WERI-Rb-1 (cell line): ENCODE results near the gene TLCD3B.
A peak's percentile ranks its signal among the peaks of the same experiment; 100 is the strongest.

ENCODE experiments used
- DNase-seq: peaks from one replicate; pipeline ENCODE4 v3.0.0-alpha.2; 2020
- H3K27ac ChIP-seq: fragments of 250-450 bp; sonication (Bioruptor Pico); 2 replicates; pipeline ENCODE4 v1.5.1; 2020; ENCODE audit warnings: mild to moderate bottlenecking, moderate library complexity
- H3K27me3 ChIP-seq: fragments of 250-450 bp; sonication (Bioruptor Pico); 2 replicates; pipeline ENCODE4 v1.5.1; 2021; ENCODE audit warnings: mild to moderate bottlenecking, low read depth, moderate library complexity; ENCODE audit not compliant: insufficient read depth, severe bottlenecking
- H3K36me3 ChIP-seq: fragments of 250-450 bp; sonication (Bioruptor Pico); 2 replicates; pipeline ENCODE4 v1.5.1; 2020; ENCODE audit warnings: mild to moderate bottlenecking, moderate library complexity
- H3K4me3 ChIP-seq: 2 replicates; pipeline ENCODE4 v1.5.1; 2011; ENCODE audit warnings: low read depth, mild to moderate bottlenecking, control low read depth, low read length
- H3K9me3 ChIP-seq: fragments of 250-450 bp; sonication (Bioruptor Pico); 2 replicates; pipeline ENCODE4 v1.5.1; 2021; ENCODE audit warnings: mild to moderate bottlenecking, moderate library complexity; ENCODE audit not compliant: severe bottlenecking
- TF ChIP-seq, protein P1 (sequence below): IDR thresholded peaks from 2 replicates; pipeline ENCODE4 v1.5.1; 2011; ENCODE audit warnings: low read depth, mild to moderate bottlenecking, control low read depth, inconsistent platforms, low read length

The TLCD3B gene

DNA sequence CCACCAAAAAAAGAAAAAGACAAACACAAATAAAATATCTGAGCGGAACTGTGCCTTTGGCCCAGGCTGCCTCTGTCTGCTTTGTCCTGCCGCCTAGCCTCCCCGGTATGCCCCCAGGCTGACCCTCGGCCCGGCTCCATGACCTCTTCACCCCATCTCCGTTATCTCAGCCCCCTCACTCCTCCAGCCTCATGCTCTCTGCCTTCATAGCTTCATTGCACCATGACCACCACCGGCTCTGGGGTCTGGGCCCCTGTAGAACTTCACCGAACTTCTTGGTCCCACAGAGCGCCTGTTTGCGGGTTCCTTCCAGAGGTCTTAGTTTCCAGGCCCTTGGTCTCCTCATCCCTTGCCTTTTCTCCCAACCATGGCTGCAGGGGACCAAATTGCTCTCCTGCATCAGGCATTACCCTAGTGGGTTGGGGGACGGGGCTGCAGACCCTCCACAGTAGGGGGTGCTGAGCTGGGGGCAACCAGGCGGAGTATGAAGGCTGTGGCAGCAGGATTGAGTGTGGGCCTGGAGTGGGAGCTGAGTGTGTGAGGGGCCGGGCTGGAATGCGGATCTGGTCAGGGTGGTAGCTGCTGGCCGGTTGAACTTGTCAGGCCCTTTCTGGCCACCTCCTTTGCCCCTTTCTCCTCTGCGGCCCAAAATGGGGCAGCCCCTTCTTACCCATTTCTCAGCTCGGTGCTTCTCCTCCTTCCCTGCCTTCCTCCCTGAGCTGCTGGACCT is 42.6 kb downstream of the TLCD3B start:
- Histone ChIP-seq H3K36me3 (peaks cover 91% of the 10 kb centered on the region), H3K27ac (peak overlapping the region; percentile 77)
- TF ChIP-seq, protein P1, sequence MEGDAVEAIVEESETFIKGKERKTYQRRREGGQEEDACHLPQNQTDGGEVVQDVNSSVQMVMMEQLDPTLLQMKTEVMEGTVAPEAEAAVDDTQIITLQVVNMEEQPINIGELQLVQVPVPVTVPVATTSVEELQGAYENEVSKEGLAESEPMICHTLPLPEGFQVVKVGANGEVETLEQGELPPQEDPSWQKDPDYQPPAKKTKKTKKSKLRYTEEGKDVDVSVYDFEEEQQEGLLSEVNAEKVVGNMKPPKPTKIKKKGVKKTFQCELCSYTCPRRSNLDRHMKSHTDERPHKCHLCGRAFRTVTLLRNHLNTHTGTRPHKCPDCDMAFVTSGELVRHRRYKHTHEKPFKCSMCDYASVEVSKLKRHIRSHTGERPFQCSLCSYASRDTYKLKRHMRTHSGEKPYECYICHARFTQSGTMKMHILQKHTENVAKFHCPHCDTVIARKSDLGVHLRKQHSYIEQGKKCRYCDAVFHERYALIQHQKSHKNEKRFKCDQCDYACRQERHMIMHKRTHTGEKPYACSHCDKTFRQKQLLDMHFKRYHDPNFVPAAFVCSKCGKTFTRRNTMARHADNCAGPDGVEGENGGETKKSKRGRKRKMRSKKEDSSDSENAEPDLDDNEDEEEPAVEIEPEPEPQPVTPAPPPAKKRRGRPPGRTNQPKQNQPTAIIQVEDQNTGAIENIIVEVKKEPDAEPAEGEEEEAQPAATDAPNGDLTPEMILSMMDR, result no peak

DNA sequence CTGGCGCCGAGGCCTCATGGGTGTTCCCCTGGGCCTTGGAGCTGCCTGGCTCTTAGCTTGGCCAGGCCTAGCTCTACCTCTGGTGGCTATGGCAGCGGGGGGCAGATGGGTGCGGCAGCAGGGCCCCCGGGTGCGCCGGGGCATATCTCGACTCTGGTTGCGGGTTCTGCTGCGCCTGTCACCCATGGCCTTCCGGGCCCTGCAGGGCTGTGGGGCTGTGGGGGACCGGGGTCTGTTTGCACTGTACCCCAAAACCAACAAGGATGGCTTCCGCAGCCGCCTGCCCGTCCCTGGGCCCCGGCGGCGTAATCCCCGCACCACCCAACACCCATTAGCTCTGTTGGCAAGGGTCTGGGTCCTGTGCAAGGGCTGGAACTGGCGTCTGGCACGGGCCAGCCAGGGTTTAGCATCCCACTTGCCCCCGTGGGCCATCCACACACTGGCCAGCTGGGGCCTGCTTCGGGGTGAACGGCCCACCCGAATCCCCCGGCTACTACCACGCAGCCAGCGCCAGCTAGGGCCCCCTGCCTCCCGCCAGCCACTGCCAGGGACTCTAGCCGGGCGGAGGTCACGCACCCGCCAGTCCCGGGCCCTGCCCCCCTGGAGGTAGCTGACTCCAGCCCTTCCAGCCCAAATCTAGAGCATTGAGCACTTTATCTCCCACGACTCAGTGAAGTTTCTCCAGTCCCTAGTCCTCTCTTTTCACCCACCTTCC is 43.5 kb downstream of the TLCD3B start:
- no peak for DNase-seq
- TF ChIP-seq, protein P1, result no peak
- Histone ChIP-seq H3K36me3 (peaks cover 91% of the 10 kb centered on the region), H3K9me3 (no peaks in the 10 kb centered on the region), H3K27me3 (no peaks in the 10 kb centered on the region), H3K4me3 (no peak overlapping the region), H3K27ac (no peak overlapping the region)

More for the DNA sequence above, 42.6 kb downstream of the TLCD3B start:
- no peaks in the 10 kb centered on the region for H3K9me3 ChIP-seq
- no peaks in the 10 kb centered on the region for H3K27me3 ChIP-seq
- no peak overlapping the region for H3K4me3 ChIP-seq
- DNase-seq, result no peak

DNA sequence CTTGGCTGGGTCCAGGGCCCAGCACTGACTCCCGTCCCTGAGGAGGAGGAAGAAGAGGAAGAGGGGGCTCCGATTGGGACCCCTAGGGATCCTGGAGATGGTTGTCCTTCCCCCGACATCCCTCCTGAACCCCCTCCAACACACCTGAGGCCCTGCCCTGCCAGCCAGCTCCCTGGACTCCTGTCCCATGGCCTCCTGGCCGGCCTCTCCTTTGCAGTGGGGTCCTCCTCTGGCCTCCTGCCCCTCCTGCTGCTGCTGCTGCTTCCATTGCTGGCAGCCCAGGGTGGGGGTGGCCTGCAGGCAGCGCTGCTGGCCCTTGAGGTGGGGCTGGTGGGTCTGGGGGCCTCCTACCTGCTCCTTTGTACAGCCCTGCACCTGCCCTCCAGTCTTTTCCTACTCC is 44.1 kb downstream of the TLCD3B start:
- Histone ChIP-seq H3K9me3 (no peaks in the 10 kb centered on the region), H3K27ac (no peak overlapping the region), H3K4me3 (no peak overlapping the region), H3K27me3 (no peaks in the 10 kb centered on the region), H3K36me3 (peaks cover 92% of the 10 kb centered on the region)
- no peak for DNase-seq
- TF ChIP-seq, protein P1, result no peak

DNA sequence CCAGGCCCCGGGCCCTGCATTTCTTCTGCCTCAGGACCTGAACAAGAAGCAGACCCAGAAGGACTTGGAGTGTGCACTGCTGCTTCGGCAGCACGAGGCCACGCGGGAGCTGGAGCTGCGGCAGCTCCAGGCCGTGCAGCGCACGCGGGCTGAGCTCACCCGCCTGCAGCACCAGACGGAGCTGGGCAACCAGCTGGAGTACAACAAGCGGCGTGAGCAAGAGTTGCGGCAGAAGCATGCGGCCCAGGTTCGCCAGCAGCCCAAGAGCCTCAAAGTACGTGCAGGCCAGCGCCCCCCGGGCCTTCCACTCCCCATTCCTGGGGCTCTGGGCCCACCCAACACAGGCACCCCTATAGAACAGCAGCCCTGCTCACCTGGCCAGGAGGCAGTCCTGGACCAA is 44.8 kb downstream of the TLCD3B start:
- Histone ChIP-seq H3K36me3 (peaks cover 93% of the 10 kb centered on the region), H3K9me3 (no peaks in the 10 kb centered on the region), H3K27ac (no peak overlapping the region), H3K27me3 (no peaks in the 10 kb centered on the region), H3K4me3 (no peak overlapping the region)
- TF ChIP-seq, protein P1, result no peak
- DNase-seq, result no peak

DNA sequence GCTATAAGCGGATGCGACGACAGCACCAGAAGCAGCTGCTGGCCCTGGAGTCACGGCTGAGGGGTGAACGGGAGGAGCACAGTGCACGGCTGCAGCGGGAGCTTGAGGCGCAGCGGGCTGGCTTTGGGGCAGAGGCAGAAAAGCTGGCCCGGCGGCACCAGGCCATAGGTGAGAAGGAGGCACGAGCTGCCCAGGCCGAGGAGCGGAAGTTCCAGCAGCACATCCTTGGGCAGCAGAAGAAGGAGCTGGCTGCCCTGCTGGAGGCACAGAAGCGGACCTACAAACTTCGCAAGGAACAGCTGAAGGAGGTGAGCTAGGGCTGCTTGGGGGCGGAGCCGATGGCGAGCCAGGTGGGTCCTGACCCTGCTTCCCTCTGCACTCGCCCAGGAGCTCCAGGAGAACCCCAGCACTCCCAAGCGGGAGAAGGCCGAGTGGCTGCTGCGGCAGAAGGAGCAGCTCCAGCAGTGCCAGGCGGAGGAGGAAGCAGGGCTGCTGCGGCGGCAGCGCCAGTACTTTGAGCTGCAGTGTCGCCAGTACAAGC is 45.7 kb downstream of the TLCD3B start:
- TF ChIP-seq, protein P1, result no peak
- H3K4me3 ChIP-seq, result no peak overlapping the region
- no peaks in the 10 kb centered on the region for H3K9me3 ChIP-seq
- H3K36me3 ChIP-seq, result peaks cover 93% of the 10 kb centered on the region
- H3K27me3 ChIP-seq, result no peaks in the 10 kb centered on the region
- no peak for DNase-seq
- H3K27ac ChIP-seq, result no peak overlapping the region
